GM12892 (cell line): ENCODE measurements around the gene FAM120A.

Experiments
- POLR2A ChIP-seq: IDR thresholded peaks from 2 replicates; pipeline ENCODE4 v1.6.1; 2011; ENCODE audit warnings: low read depth, low read length, control low read depth
- POLR2AphosphoS5 ChIP-seq: IDR thresholded peaks from 2 replicates; pipeline ENCODE4 v1.6.1; 2011; ENCODE audit warnings: low read depth, low read length, control low read depth

DNA sequence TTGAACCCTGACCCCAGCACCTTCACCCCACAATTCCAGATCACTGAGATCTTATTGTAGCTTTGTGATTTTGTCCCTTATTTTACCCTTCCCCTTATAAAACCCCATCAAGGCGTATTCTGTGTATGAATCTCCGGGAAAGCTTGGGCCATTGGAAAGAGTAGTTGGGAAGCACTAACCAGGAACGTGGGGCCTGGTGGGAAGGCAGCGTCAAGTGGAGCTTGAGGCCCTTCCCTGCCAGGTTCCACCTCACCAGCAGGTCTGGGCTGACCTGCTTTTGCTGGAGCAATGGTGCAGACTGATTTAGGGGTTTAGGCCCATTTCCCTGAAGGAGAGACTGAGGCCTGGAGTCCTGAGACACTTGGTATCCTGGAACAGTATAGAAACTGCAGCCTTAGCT lies 134.2 kb downstream of the FAM120A start:
- TF ChIP-seq POLR2AphosphoS5 (no peak), POLR2A (no peak)
